H9 (cell line): ENCODE data around the gene FAP. TPM values are rescaled to one million over a fixed set of nuclear protein-coding genes. Genes with fewer than 3 reads are reported as not detected.

Source experiments
- DNase-seq: peaks from one replicate; pipeline ENCODE4 v3.0.0-alpha.2; 2017
- H2AFZ ChIP-seq: one replicate; pipeline ENCODE4 v1.6.1; 2013; ENCODE audit warnings: mild to moderate bottlenecking, low read length, control low read depth, moderate library complexity
- H2AK5ac ChIP-seq: 2 replicates; pipeline ENCODE4 v1.6.1; 2013; ENCODE audit warnings: low read length, control low read depth, mixed read lengths; ENCODE audit not compliant: insufficient read length
- H2BK120ac ChIP-seq: one replicate; pipeline ENCODE4 v1.6.1; 2013; ENCODE audit warnings: low read depth, mild to moderate bottlenecking, low read length, control low read depth, inconsistent platforms; ENCODE audit not compliant: poor library complexity, severe bottlenecking
- H2BK12ac ChIP-seq: 2 replicates; pipeline ENCODE4 v1.6.1; 2013; ENCODE audit warnings: low read length, control low read depth, mixed read lengths, low read depth; ENCODE audit not compliant: insufficient read length
- H2BK15ac ChIP-seq: 2 replicates; pipeline ENCODE4 v1.6.1; 2013; ENCODE audit warnings: low read depth, low read length, control low read depth
- H2BK20ac ChIP-seq: one replicate; pipeline ENCODE4 v1.6.1; 2013; ENCODE audit warnings: low read depth, mild to moderate bottlenecking, low read length, control low read depth, inconsistent platforms; ENCODE audit not compliant: poor library complexity, severe bottlenecking
- H2BK5ac ChIP-seq: 2 replicates; pipeline ENCODE4 v1.6.1; 2013; ENCODE audit warnings: low read length, control low read depth, mixed read lengths; ENCODE audit not compliant: insufficient read length
- H3K14ac ChIP-seq: 2 replicates; pipeline ENCODE4 v1.6.1; 2013; ENCODE audit warnings: low read length, control low read depth; ENCODE audit not compliant: insufficient read depth
- H3K18ac ChIP-seq: 2 replicates; pipeline ENCODE4 v1.6.1; 2013; ENCODE audit warnings: low read depth, mild to moderate bottlenecking, mixed read lengths, low read length, control low read depth; ENCODE audit not compliant: insufficient read length
- H3K23ac ChIP-seq: 2 replicates; pipeline ENCODE4 v1.6.1; 2013; ENCODE audit warnings: low read length, control low read depth, mixed read lengths, low read depth; ENCODE audit not compliant: insufficient read length
- H3K23me2 ChIP-seq: 2 replicates; pipeline ENCODE4 v1.6.1; 2013; ENCODE audit warnings: low read depth, mild to moderate bottlenecking, mixed read lengths, low read length, control low read depth; ENCODE audit not compliant: insufficient read length, poor library complexity, severe bottlenecking
- H3K27ac ChIP-seq: 2 replicates; pipeline ENCODE4 v1.5.1; 2013; ENCODE audit warnings: low read length, control low read depth, mixed read lengths, low read depth; ENCODE audit not compliant: insufficient read length
- H3K27me3 ChIP-seq: 2 replicates; pipeline ENCODE4 v1.6.1; 2013; ENCODE audit warnings: low read length, control low read depth, inconsistent platforms; ENCODE audit not compliant: insufficient read depth
- H3K4ac ChIP-seq: 2 replicates; pipeline ENCODE4 v1.6.1; 2013; ENCODE audit warnings: low read depth, mild to moderate bottlenecking, control low read depth, inconsistent platforms, low read length, moderate library complexity
- H3K4me1 ChIP-seq: 2 replicates; pipeline ENCODE4 v1.6.1; 2013; ENCODE audit warnings: low read length, control low read depth, inconsistent platforms; ENCODE audit not compliant: insufficient read depth
- H3K4me2 ChIP-seq: 2 replicates; pipeline ENCODE4 v1.6.1; 2013; ENCODE audit warnings: low read length, control low read depth, mixed read lengths; ENCODE audit not compliant: insufficient read length, insufficient read depth
- H3K56ac ChIP-seq: 2 replicates; pipeline ENCODE4 v1.6.1; 2013; ENCODE audit warnings: low read depth, mild to moderate bottlenecking, mixed read lengths, low read length, control low read depth; ENCODE audit not compliant: insufficient read length
- H3K79me1 ChIP-seq: 2 replicates; pipeline ENCODE4 v1.6.1; 2013; ENCODE audit warnings: low read depth, mild to moderate bottlenecking, moderate library complexity, low read length, control low read depth, inconsistent platforms; ENCODE audit not compliant: insufficient read depth, poor library complexity, severe bottlenecking
- H3K79me2 ChIP-seq: 2 replicates; pipeline ENCODE4 v1.6.1; 2013; ENCODE audit warnings: low read length, control low read depth, inconsistent platforms; ENCODE audit not compliant: insufficient read depth
- H3K9ac ChIP-seq: 2 replicates; pipeline ENCODE4 v1.6.1; 2013; ENCODE audit warnings: low read length, control low read depth, mixed read lengths; ENCODE audit not compliant: insufficient read length; ENCODE audit errors: extremely low read depth
- H3K9me3 ChIP-seq: one replicate; pipeline ENCODE4 v1.6.1; 2013; ENCODE audit warnings: low read depth, low read length, inconsistent platforms; ENCODE audit not compliant: control insufficient read depth
- H3T11ph ChIP-seq: one replicate; pipeline ENCODE4 v1.6.1; 2013; ENCODE audit warnings: mild to moderate bottlenecking, low read length, control low read depth, inconsistent platforms
- H4K20me1 ChIP-seq: one replicate; pipeline ENCODE4 v1.6.1; 2013; ENCODE audit not compliant: control insufficient read depth, insufficient read length, insufficient read depth
- H4K5ac ChIP-seq: 2 replicates; pipeline ENCODE4 v1.6.1; 2013; ENCODE audit warnings: low read depth, mild to moderate bottlenecking, mixed read lengths, low read length, control low read depth; ENCODE audit not compliant: insufficient read length
- H4K8ac ChIP-seq: replicated peaks from 2 replicates; pipeline ENCODE4 v1.6.1; 2013; ENCODE audit warnings: low read length, control low read depth, mixed read lengths, low read depth; ENCODE audit not compliant: insufficient read length
- H4K91ac ChIP-seq: 2 replicates; pipeline ENCODE4 v1.6.1; 2013; ENCODE audit warnings: low read depth, mild to moderate bottlenecking, moderate library complexity, mixed read lengths, low read length, control low read depth; ENCODE audit not compliant: insufficient read length
- H3K27ac Mint-ChIP-seq, 3 experiments: 2 replicates in 2 of 3; 3 replicates in 1 of 3; pipeline ENCODE4 v1.8.0; 2020 to 2021; ENCODE audit warnings: mixed read lengths in 3 of 3, mild to moderate bottlenecking in 1 of 3, moderate library complexity in 1 of 3
- H3K27me3 Mint-ChIP-seq: 2 replicates; pipeline ENCODE4 v1.8.0; 2021; ENCODE audit warnings: low read depth, mild to moderate bottlenecking, moderate library complexity, mixed read lengths
- H3K36me3 Mint-ChIP-seq, 3 experiments: 2 replicates in 2 of 3; 3 replicates in 1 of 3; pipeline ENCODE4 v1.8.0; 2020 to 2021; ENCODE audit warnings: low read depth in 3 of 3, mixed read lengths in 3 of 3; ENCODE audit not compliant: insufficient read depth in 1 of 3
- H3K4me1 Mint-ChIP-seq, 2 experiments: 2 replicates each; pipeline ENCODE4 v1.8.0; 2020; ENCODE audit warnings: mixed read lengths in 2 of 2
- H3K4me3 Mint-ChIP-seq, 2 experiments: 2 replicates in 1 of 2; 3 replicates in 1 of 2; pipeline ENCODE4 v1.8.0; 2020 to 2021; ENCODE audit warnings: mild to moderate bottlenecking in 2 of 2, mixed read lengths in 2 of 2, moderate library complexity in 1 of 2
- H3K9me3 Mint-ChIP-seq, 2 experiments: 2 replicates in 1 of 2; 3 replicates in 1 of 2; pipeline ENCODE4 v1.8.0; 2020; ENCODE audit warnings: mild to moderate bottlenecking in 2 of 2, mixed read lengths in 2 of 2, moderate library complexity in 1 of 2
- CTCF ChIP-seq: fragments of 200-600 bp; sonication (generic); conservative IDR thresholded peaks from 3 replicates; pipeline ENCODE4 v1.8.0; 2021; ENCODE audit warnings: antibody characterized with exemption, mild to moderate bottlenecking
- total RNA-seq: library from RNA; stranded (reverse); gene quantifications from 2 replicates; pipeline ENCODE4 v1.2.1, GENCODE V29; 2021

The FAP gene
- total RNA-seq, 1 experiment from 2014 or later, result not detected

DNA sequence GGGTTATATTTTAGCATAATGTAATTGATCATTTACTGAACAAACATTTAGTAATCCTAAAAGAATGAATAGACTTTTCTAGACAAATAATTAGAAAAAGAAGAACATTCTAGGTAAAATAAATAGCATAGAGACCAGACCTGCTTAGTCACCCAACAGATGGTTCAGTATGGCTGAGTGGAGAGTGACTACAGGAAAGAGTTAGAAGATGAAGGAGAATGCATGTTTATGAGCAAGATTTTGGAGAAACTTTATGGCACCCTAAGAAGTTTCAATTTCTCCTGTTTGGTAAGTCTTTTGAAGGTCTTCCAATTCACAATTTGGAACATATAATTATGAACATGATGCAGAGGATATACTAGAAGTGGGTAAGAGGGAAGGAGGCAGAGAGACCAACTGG is 32.9 kb downstream of the FAP start:
- no peaks in the 10 kb centered on the region for H3K4me1 Mint-ChIP-seq
- no peaks in the 10 kb centered on the region for H3K9me3 ChIP-seq
- H3K4me2 ChIP-seq, result no peak overlapping the region
- H3K9me3 Mint-ChIP-seq, result no peaks in the 10 kb centered on the region
- no peak overlapping the region for H4K5ac ChIP-seq
- H3K56ac ChIP-seq, result no peak overlapping the region
- no peaks in the 10 kb centered on the region for H3K27me3 Mint-ChIP-seq
- H4K91ac ChIP-seq, result no peak overlapping the region
- H3K79me1 ChIP-seq, result no peaks in the 10 kb centered on the region
- no peak overlapping the region for H3K18ac ChIP-seq
- H3K23ac ChIP-seq, result no peak overlapping the region
- H3K9ac ChIP-seq, result no peak overlapping the region
- H3K36me3 Mint-ChIP-seq, result no peaks in the 10 kb centered on the region
- H4K20me1 ChIP-seq, result no peaks in the 10 kb centered on the region
- no peak overlapping the region for H2AK5ac ChIP-seq
- no peak overlapping the region for H3K27ac ChIP-seq
- TF ChIP-seq CTCF, result no peak
- no peak overlapping the region for H3K4ac ChIP-seq
- H2BK20ac ChIP-seq, result no peak overlapping the region
- H3K4me1 ChIP-seq, result no peaks in the 10 kb centered on the region
- no peak overlapping the region for H2BK5ac ChIP-seq
- no peak for DNase-seq
- no peak overlapping the region for H3K4me3 Mint-ChIP-seq
- H2BK15ac ChIP-seq, result no peak overlapping the region
- H2BK120ac ChIP-seq, result no peak overlapping the region
- H3K27ac Mint-ChIP-seq, result no peak overlapping the region
- no peaks in the 10 kb centered on the region for H3K23me2 ChIP-seq
- H3K14ac ChIP-seq, result no peak overlapping the region
- no peaks in the 10 kb centered on the region for H3K27me3 ChIP-seq
- no peak overlapping the region for H2AFZ ChIP-seq
- no peak overlapping the region for H2BK12ac ChIP-seq
- H3T11ph ChIP-seq, result no peak overlapping the region
- no peak overlapping the region for H4K8ac ChIP-seq
- no peaks in the 10 kb centered on the region for H3K79me2 ChIP-seq
